Brain pericyte (primary cell): ENCODE data around the gene GARIN5B.

Experiments used
- DNase-seq: peaks from one replicate; pipeline ENCODE4 v3.0.0-alpha.2; 2012; ENCODE audit warnings: low read depth, low spot score

Gene GARIN5B

GRCh38 chr19:55389386-55390317 lies 26.6 kb upstream of the GARIN5B start:
- DNase-seq, result no peak

GRCh38 chr19:55387736-55388497 lies 24.9 kb upstream of the GARIN5B start:
- no peak for DNase-seq

- no peak for DNase-seq
These were observed 23.5 kb upstream of the GARIN5B start for GRCh38 chr19:55386493-55386971.

- peak; percentile 97 for DNase-seq
These were observed 22.8 kb upstream of the GARIN5B start, which contains the start of gene RPL28 for GRCh38 chr19:55385724-55386492. TSS of gene RPL28 (plus strand) at chr19:55385932. CDS start at chr19:55386358, 426 bp downstream.

- DNase-seq, result no peak
These were observed 22.1 kb upstream of the GARIN5B start for GRCh38 chr19:55384920-55385723.

- no peak for DNase-seq
These were observed 21.3 kb upstream of the GARIN5B start, which contains the start of gene TMEM238 for GRCh38 chr19:55384131-55384919. TSS of gene TMEM238 (minus strand) at chr19:55384292. CDS start at chr19:55384259, 33 bp downstream.

GRCh38 chr19:55383279-55384130 lies 20.4 kb upstream of the GARIN5B start:
- DNase-seq, result no peak

GRCh38 chr19:55382522-55383054 lies 19.5 kb upstream of the GARIN5B start:
- no peak for DNase-seq

GRCh38 chr19:55382013-55382412 lies 19.0 kb upstream of the GARIN5B start:
- no peak for DNase-seq

GRCh38 chr19:55379174-55379573 lies 16.1 kb upstream of the GARIN5B start:
- DNase-seq, result no peak

GRCh38 chr19:55377356-55378131 lies 14.5 kb upstream of the GARIN5B start:
- DNase-seq, result no peak

GRCh38 chr19:55376241-55376933 lies 13.3 kb upstream of the GARIN5B start, which contains the start of gene TMEM190:
TSS of gene TMEM190 (plus strand) at chr19:55376826. CDS start at chr19:55376854, 28 bp downstream.
- no peak for DNase-seq

GRCh38 chr19:55373993-55374757 lies 11.1 kb upstream of the GARIN5B start:
- DNase-seq, result no peak

GRCh38 chr19:55373306-55373992 lies 10.4 kb upstream of the GARIN5B start:
- DNase-seq, result no peak

- DNase-seq, result no peak
These were observed 9.4 kb upstream of the GARIN5B start for GRCh38 chr19:55372316-55373081.
